ENCODE results near the gene TRIM65. TPM values are rescaled to one million over a fixed set of nuclear protein-coding genes. Genes with fewer than 3 reads are reported as not detected.

Gene TRIM65
- total and polyA plus RNA-seq, 2 of the 4 experiments (the other 2 are of a cell fraction) = 7.9 to 10.6 TPM

GRCh38 chr17:75877752-75878173, 19.0 kb downstream of the TRIM65 start:
- peak overlapping the region; percentile 64 for H3K9ac ChIP-seq (ENCODE audit: low read depth, low read length)
- POLR2A ChIA-PET (ENCODE audit: unreplicated experiment) = interaction anchor here (1.0 kb wide), 1 partner anchor 98 kb away, joined by 3 read pairs; no protein-coding TSS in a partner anchor
- peaks cover 3% of the 10 kb centered on the region for H3K27me3 ChIP-seq (ENCODE audit: control insufficient read depth, insufficient read depth, low read length)
- peak overlapping the region; percentile 22; the same call in 1 of the 2 replicates for H3K56ac ChIP-seq (ENCODE audit: extremely low read depth, insufficient read depth, low read length)
- H3K4me2 ChIP-seq (ENCODE audit: low read depth, low read length) = peak overlapping the region; percentile 74
- peak overlapping the region; percentile 96 for H2AK9ac ChIP-seq (replicated peaks; ENCODE audit: low read depth, low read length, poor library complexity)
- no peaks in the 10 kb centered on the region for H3K9me3 ChIP-seq (ENCODE audit: control insufficient read depth, insufficient read depth, low read length)
- 0 out of 2 replicates have a peak, but pooled peaks cover 3% of the 10 kb centered on the region for H3K9me1 ChIP-seq (ENCODE audit: insufficient read depth, low read length)
- peak overlapping the region; percentile 88 for H2AK5ac ChIP-seq (ENCODE audit: low read depth, low read length)
- CTCF ChIA-PET = interaction anchor here (0.6 to 1.1 kb wide), 5 partner anchors 11 to 98 kb away, joined by 3 to 5 read pairs (median 4); a partner anchor contains a TSS
- dilution Hi-C loops (cut with HindIII; ENCODE audit: low sequenced_read_pairs, unreplicated experiment) (no loop called here), intact Hi-C loops (cut with micrococcal nuclease) (loop anchor here (10.0 kb wide), 1 partner anchor 93 kb away; the partner anchor contains the start of gene UNK), in situ Hi-C loops (cut with MboI; ENCODE audit: low sequenced_read_pairs) (no loop called here)
- no peak overlapping the region for H2BK20ac ChIP-seq (ENCODE audit: low read depth, low read length)
- no TSS peak for BruUV-seq (replicated peaks)
- peak overlapping the region; percentile 28 for H2BK5ac ChIP-seq (ENCODE audit: low read depth, low read length, poor library complexity, severe bottlenecking)
- peak overlapping the region; percentile 96 for H2AFZ ChIP-seq (replicated peaks; ENCODE audit: low read length, poor library complexity)
- peak overlapping the region; percentile 82 for H3K4ac ChIP-seq (ENCODE audit: low read depth, low read length)
- peak overlapping the region; percentile 61 for H3K23ac ChIP-seq (ENCODE audit: low read depth, low read length)
- peaks cover 21% of the 10 kb centered on the region for H3K4me1 ChIP-seq (ENCODE audit: control insufficient read depth, insufficient read depth, low read length)
- peak; percentile 71 for DNase-seq
- H3K18ac ChIP-seq (ENCODE audit: low read depth, low read length) = peak overlapping the region; percentile 58
- H2BK120ac ChIP-seq (ENCODE audit: low read depth, low read length) = peak overlapping the region; percentile 61
- peaks cover 6% of the 10 kb centered on the region; the same call in 1 of the 2 replicates for H3K36me3 ChIP-seq (ENCODE audit: control insufficient read depth, insufficient read depth, low read length)
- 0 out of 3 replicates have a peak overlapping the region, but pooled peaks have one; percentile 1 for H2BK15ac ChIP-seq (ENCODE audit: low read depth, low read length)
- H4K91ac ChIP-seq (ENCODE audit: insufficient read depth, low read depth, low read length) = peak overlapping the region; percentile 81
- peak; percentile 74 for ATAC-seq (ENCODE audit: low read depth)
- peak overlapping the region; percentile 75 for H3K27ac ChIP-seq (ENCODE audit: insufficient read depth, low read length)
- H4K8ac ChIP-seq (ENCODE audit: low read depth in 2 of 2, low read length in 2 of 2) = peak overlapping the region; percentile 44 to 83
- WGBS, 2 experiments (ENCODE audit: extremely low coverage in 2 of 2, insufficient read length in 1 of 2) = 0% methylated on average over 39 of the region's 56 CpGs; no CpG with 5 or more reads in 1 of the 2 experiments
- H4K5ac ChIP-seq (ENCODE audit: low read depth, low read length) = peak overlapping the region; percentile 19; the same call in 1 of the 2 replicates
- H3K79me1 ChIP-seq (ENCODE audit: low read depth in 1 of 2, low read length in 2 of 2) = peaks cover 0 to 27% of the 10 kb centered on the region in 2 experiments; a peak in 3 of 4 replicates
- H3K14ac ChIP-seq (replicated peaks; ENCODE audit: low read depth, low read length) = peak overlapping the region; percentile 39; the same call in 1 of the 2 replicates
- peak overlapping the region; percentile 46 for H3K4me3 ChIP-seq (ENCODE audit: insufficient read depth, low read depth, low read length)
- peaks cover 10% of the 10 kb centered on the region; the same call in 1 of the 2 replicates for H4K20me1 ChIP-seq (ENCODE audit: insufficient read depth, low read length)
- TF ChIP-seq RAD21 (IDR thresholded peaks at IDR 0.05; ENCODE audit: low read length) (peak; percentile 30), USF2 (IDR thresholded peaks at IDR 0.05; ENCODE audit: low read depth, low read length) (no peak), ELK1 (IDR thresholded peaks at IDR 0.05; ENCODE audit: borderline replicate concordance, low read depth, low read length) (no peak), NFE2L2 (IDR thresholded peaks at IDR 0.05; ENCODE audit: low read depth, low read length) (no peak), MAFK (IDR thresholded peaks at IDR 0.05; ENCODE audit: low read depth, low read length) (no peak), POLR2A (IDR thresholded peaks at IDR 0.05; ENCODE audit: low read depth, low read length) (peak; percentile 32; the same call in 1 of the 2 replicates), SMC3 (IDR thresholded peaks at IDR 0.05; ENCODE audit: low read depth, low read length) (0 out of 2 replicates have a peak, but pooled peaks have one; percentile 19), CHD1 (IDR thresholded peaks at IDR 0.05; ENCODE audit: low read depth, low read length) (no peak), CTCF (conservative IDR thresholded peaks at IDR 0.05; ENCODE audit: low read depth, low read length) (peak; percentile 60), MAZ (IDR thresholded peaks at IDR 0.05; ENCODE audit: borderline replicate concordance, low read depth, low read length) (no peak), RCOR1 (IDR thresholded peaks at IDR 0.05; ENCODE audit: insufficient replicate concordance, low read length) (no peak), RFX5 (IDR thresholded peaks at IDR 0.05; ENCODE audit: low read depth, low read length) (no peak), MXI1 (IDR thresholded peaks at IDR 0.05; ENCODE audit: borderline replicate concordance, low read depth, low read length) (peak; percentile 56; the same call in 1 of the 2 replicates), CEBPB (IDR thresholded peaks at IDR 0.05; ENCODE audit: low read depth, low read length) (no peak), FOS (IDR thresholded peaks at IDR 0.05; ENCODE audit: low read depth, low read length) (no peak)

Data from IMR-90 (cell line).